SHP77 treated with DMSO at 0.1 percent for 48 hours (cell line): ENCODE results near the gene C13orf46.
A peak's percentile ranks its signal among the peaks of the same experiment; 100 is the strongest.

Source experiments
- DNase-seq: peaks from one replicate; lab custom pipeline; 2025; lab: John Stamatoyannopoulos, UW

C13orf46 gene

DNA sequence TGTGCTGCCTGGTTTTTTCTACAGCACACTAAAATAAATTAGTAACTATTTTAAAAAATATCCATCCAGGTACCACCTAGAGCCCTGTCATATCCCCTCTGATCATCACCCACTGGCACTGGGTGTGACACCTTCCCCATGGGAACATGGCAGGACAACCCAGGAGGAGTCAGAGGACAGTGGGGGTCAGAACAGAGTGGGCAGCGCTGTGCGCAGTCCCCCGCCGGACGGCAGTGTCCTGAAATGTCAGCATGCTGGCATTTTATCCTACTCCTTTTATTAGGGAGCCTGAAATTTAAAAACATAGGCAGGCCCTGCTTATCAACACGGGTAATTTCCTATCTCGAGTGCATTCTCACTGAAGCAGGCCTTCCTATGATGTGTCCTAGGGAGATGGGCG is 67.9 kb downstream of the C13orf46 start:
- DNase-seq = no peak

DNA sequence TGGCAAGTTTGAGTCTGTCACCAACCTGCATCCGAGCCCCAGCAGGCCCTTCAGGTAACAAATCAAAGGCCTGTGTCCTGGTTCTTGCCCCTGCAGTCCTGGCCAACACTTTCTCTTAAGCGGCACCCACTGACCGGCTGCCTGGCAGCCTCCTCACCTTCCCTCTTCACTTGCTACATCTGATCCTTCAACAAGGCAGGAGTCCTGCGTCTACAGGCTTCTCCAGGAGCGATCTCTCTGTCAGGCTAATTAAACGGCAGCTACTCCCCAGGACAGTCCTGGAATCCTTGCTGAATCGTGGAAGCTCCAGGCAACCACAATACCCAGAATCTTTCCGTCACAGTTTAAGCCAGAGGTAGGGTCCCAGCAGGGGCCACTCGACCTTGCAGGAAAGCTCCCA is 68.9 kb downstream of the C13orf46 start:
- DNase-seq = no peak

DNA sequence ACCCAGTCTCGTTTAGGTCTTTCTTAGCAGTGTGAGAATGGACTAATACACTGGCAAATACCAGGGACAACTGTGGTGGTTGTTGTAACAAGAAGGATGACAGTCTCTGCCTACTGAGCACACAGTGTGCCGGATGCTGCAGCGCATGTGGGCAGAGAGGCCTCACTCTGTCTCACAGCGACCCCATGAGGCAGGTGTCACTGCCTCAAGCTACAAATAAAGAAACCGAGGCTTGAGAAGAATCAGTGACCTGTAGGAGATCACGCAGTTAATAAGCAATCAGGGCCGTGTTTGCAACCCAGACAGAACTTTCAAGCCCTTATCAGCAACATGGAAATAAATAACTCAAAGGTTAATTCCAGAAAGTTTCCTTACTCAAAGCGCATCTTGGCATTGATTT is 69.5 kb downstream of the C13orf46 start:
- DNase-seq = peak; percentile 72

DNA sequence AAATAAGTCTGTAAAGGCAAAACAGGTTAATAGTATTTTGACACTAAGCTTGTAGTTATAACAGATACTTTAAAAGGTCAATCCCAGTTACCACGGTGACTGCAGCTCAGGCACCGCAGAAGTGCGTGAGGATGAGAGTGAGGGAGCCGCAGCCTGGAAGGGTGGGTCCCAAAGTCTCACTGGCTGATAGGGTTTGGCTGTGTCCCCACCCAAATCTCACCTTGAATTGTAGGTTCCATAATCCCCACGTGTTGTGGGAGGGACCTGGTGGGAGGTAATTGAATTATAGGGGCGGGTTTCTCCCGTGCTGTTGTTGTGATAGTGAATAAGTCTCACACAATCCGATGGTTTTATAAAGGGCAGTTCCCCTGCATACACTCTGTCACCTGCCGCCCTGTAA is 70.0 kb downstream of the C13orf46 start:
- DNase-seq = no peak
